SK-N-SH (cell line): ENCODE measurements around the gene ZNF140.

Experiments
- ELF1 ChIP-seq: IDR thresholded peaks from 2 replicates; pipeline ENCODE4 v1.4.0; 2012
- EP300 ChIP-seq, 2 experiments: IDR thresholded peaks; 2 replicates each; pipeline versions ENCODE4 v1.4.0 to v1.6.1; 2012; ENCODE audit warnings: borderline replicate concordance in 1 of 2, low read depth in 1 of 2, low read length in 1 of 2
- FOXM1 ChIP-seq: IDR thresholded peaks from 2 replicates; pipeline ENCODE4 v1.4.0; 2012; ENCODE audit warnings: low read depth, mild to moderate bottlenecking
- TF ChIP-seq, protein P1 (sequence below): fragments of 200-600 bp; sonication (generic); IDR thresholded peaks from 2 replicates; pipeline ENCODE4 v1.6.1; 2017; ENCODE audit warnings: antibody characterized with exemption, mild to moderate bottlenecking, moderate library complexity

DNA sequence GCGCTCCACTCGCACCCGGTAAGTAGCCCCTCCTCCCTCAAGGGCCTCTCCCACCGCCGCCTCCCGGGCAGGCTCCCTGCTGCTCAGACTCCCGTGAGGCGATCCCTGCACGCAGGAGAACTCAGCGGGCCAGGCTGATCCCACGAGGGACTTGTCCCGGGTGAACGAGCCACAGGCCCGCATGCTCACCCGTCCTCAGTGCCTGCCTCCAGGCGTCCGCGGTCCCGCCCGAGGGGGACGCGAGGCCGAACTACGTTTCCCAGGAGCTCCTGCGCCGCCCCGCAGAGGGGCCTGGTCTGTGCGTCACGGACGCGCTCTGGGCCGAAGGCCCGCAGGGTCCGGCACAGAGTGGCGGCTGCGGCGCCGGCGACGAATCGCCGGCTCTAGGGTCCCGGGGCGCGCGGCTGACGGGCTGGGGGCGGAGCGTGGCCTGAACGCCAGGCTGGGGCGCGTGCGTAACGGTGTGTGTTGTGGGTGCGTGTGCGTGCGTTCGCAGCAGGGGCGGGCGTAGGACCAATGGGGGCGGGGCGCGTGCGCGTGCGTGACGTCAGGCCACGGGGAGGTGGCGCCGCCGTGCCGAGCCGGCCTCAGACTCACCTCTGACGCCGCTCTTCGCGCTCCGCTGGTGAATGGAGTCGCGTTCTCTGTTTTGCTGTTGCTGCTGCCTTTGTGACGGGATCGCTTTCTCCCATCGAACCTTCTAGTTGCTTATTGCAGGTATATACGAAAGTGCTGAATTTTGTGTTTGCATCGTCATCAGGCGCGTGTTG is 49.5 kb downstream of the ZNF140 start, which contains the start of the genes ZNF10 and ZNF891:
- TF ChIP-seq FOXM1 (no peak), EP300 (IDR thresholded peaks at IDR 0.05; ENCODE audit: borderline replicate concordance in 1 of 2, low read depth in 1 of 2, low read length in 1 of 2) (no peak), ELF1 (no peak)
- TF ChIP-seq, protein P1, sequence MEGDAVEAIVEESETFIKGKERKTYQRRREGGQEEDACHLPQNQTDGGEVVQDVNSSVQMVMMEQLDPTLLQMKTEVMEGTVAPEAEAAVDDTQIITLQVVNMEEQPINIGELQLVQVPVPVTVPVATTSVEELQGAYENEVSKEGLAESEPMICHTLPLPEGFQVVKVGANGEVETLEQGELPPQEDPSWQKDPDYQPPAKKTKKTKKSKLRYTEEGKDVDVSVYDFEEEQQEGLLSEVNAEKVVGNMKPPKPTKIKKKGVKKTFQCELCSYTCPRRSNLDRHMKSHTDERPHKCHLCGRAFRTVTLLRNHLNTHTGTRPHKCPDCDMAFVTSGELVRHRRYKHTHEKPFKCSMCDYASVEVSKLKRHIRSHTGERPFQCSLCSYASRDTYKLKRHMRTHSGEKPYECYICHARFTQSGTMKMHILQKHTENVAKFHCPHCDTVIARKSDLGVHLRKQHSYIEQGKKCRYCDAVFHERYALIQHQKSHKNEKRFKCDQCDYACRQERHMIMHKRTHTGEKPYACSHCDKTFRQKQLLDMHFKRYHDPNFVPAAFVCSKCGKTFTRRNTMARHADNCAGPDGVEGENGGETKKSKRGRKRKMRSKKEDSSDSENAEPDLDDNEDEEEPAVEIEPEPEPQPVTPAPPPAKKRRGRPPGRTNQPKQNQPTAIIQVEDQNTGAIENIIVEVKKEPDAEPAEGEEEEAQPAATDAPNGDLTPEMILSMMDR = no peak
